T47D (cell line): ENCODE measurements around the gene SNAP91.
"Not testable (repeated sequence)": the region's sequence is repeated elsewhere in the genome, so short reads cannot be mapped to it uniquely, and the experiment has no call there.

Experiments
- DNase-seq, 2 experiments: peaks; one replicate each; pipeline versions ENCODE4 v3.0.0 to v3.0.0-alpha.2; 2011 to 2012; ENCODE audit warnings: low read depth in 1 of 2, low spot score in 1 of 2
- JUND ChIP-seq: IDR thresholded peaks from 2 replicates; pipeline ENCODE4 v1.6.1; 2012; ENCODE audit warnings: low read depth
- in situ Hi-C: cut with HindIII; loops from 2 replicates; pipeline ENCODE4 v1.10.0; 2016; ENCODE audit warnings: low sequenced_read_pairs, low pct_unique_long_range_greater_than_20kb

SNAP91 gene

DNA sequence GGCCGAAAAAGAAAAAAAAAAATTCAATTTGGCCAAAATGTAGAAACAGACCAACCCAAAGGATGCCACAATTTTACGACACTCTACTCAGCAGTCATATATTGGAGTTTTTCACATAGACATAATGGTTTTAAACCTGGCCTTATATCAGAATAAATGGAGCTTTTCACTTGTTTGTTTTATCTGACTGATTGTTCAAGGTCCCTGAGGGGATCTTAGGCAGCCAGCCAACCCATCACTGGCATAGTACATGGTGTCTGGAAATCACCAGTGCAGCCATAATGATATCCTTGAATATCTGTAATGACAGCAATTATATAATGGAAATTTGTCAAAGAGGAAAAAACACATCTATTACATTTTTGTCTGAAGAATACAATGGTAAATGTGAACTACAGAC lies 99.7 kb downstream of the SNAP91 start:
- in situ Hi-C loops: no loop called here
- DNase-seq: no peak
- no peak for TF ChIP-seq JUND

GRCh38 chr6:83605517-83605916 lies 103.4 kb downstream of the SNAP91 start:
- DNase-seq: no peak
- TF ChIP-seq JUND: no peak
- in situ Hi-C loops: no loop called here

DNA sequence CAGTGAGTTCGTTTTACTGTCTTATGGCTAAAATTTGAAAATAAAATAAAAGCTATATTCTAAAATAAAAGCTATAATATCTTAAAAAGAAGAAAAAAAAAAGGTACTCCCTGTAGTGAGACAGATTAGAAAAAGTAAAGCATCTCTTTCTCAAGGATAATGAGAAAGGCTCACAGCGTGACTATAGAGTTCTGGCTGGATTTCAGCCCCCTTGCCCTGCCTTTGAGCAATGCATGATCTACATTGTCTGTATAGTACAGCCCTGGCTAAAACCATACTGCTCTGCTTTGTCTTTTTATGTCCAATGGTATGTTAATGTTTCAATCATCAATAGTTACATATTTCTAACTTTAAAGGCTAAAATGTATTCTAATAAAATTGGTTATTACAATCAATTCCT lies 105.3 kb downstream of the SNAP91 start:
- in situ Hi-C loops: no loop called here
- DNase-seq: no peak
- TF ChIP-seq JUND: no peak

GRCh38 chr6:83601119-83601518 lies 107.8 kb downstream of the SNAP91 start:
- TF ChIP-seq JUND: no peak
- in situ Hi-C loops: no loop called here
- no peak for DNase-seq

DNA sequence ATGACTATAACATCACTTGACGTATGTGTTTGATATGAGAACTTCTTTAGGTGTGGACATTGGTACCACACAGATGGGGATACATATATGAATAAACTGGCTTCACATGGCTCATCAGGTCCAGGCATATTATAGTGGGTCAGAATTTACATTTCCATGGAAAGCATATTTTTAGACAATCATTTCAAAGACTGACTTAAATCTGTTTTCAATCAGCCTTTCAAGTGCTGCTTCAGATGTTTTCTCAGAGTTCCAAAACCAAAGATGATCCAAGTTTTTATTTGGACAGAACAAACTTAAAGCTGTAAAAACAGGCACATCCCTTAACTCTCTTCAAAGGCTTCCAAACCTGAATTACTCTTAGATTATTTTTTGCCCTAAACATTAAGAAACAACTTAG lies 108.4 kb downstream of the SNAP91 start:
- TF ChIP-seq JUND: no peak
- no peak for DNase-seq
- in situ Hi-C loops: no loop called here

DNA sequence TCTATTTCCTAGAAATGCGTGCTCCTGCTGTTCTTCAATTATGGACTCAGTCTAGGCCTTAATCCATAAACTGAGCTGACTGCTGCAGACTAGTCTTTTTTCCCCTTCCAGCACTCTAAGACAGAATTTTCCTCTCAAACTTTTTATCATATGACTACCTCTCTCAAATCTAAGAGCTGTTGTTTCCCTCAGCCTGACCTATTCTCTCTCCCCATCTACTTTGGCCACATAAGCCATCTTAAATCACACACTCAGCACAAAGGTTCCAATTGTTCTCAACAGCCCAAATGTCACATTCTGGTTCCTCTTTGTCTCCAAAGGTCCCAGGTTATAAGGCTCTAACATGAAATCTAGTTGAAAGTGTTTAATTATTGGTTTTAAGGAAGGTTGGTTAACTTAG lies 111.4 kb downstream of the SNAP91 start:
- no peak for DNase-seq
- no peak for TF ChIP-seq JUND
- in situ Hi-C loops: no loop called here

DNA sequence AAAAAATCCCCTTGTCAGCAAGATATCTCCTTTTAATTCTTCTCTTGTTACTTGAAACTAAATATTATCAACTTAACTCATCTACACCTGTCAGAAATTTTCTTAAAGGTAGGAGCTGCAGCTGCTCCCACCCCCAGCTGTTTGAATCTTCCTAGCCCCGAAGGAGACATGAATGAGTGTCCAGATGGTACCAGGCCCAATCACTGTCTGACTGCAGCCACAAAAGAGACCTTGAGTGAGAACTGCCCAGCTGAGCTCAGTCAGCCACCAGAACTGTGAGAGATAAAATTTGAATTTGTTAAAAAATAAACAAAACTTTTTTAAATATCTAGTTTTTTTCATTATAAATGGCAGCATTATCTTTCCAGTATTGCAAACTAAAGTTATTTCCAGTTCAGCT lies 111.8 kb downstream of the SNAP91 start:
- no peak for TF ChIP-seq JUND
- in situ Hi-C loops: no loop called here
- no peak for DNase-seq

DNA sequence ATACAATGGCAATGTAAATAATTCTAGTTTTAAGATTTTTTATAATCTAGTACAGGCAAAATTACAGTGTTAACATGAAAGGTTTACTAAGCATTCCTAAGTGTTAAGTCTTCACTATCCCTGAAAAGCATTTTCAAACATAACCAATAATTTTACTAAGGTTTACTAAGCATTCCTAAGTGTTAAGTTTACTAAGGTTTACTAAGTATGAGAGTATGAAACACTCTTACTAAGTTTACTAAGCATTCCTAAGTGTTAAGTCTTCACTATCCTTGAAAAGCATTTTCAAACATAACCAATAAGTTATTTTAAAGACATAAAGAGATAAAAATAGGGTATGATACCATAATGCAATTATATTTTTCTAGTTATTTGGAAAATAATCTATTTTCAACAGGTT lies 114.0 kb downstream of the SNAP91 start:
- TF ChIP-seq JUND: no peak
- DNase-seq: no peak
- in situ Hi-C loops: no loop called here

DNA sequence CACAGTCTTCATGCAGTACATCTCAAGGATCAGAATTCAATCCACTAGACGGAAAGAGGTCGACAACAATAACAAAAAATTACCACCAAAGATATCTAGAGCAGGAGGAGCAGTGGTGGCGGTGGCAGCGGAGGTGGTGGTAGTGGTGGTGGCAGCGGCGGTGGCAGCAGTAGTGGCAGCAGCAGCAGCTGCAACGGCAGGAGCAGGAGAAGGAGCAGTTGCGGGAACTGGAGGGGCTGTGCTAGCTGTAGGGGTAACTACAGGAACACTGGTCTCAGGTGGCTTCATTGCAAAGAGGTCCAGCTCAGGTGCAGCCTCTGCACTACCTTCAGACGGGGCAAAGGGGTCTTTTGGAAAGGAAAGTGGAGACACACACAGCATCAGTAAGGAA lies 115.5 kb downstream of the SNAP91 start:
- no peak for TF ChIP-seq JUND
- in situ Hi-C loops: no loop called here

GRCh38 chr6:83592770-83593394 lies 116.0 kb downstream of the SNAP91 start:
- no peak for TF ChIP-seq JUND
- in situ Hi-C loops: no loop called here
- DNase-seq: peak in 1 of 2 experiments; percentile 30

More for the DNA sequence above, 115.5 kb downstream of the SNAP91 start:
- DNase-seq: no peak

GRCh38 chr6:83590416-83590815 lies 118.5 kb downstream of the SNAP91 start:
- TF ChIP-seq JUND: no peak
- in situ Hi-C loops: no loop called here
- no peak for DNase-seq

GRCh38 chr6:83589076-83589475 lies 119.8 kb downstream of the SNAP91 start:
- in situ Hi-C loops: no loop called here
- no peak for TF ChIP-seq JUND
- no peak for DNase-seq

GRCh38 chr6:83578057-83578456 lies 130.8 kb downstream of the SNAP91 start:
- no peak for TF ChIP-seq JUND
- in situ Hi-C loops: no loop called here
- DNase-seq: no peak

- in situ Hi-C loops: no loop called here
- peak in 1 of 2 experiments; percentile 51 for DNase-seq
- no peak for TF ChIP-seq JUND
Observed at GRCh38 chr6:83574783-83575182, 134.1 kb downstream of the SNAP91 start.

DNA sequence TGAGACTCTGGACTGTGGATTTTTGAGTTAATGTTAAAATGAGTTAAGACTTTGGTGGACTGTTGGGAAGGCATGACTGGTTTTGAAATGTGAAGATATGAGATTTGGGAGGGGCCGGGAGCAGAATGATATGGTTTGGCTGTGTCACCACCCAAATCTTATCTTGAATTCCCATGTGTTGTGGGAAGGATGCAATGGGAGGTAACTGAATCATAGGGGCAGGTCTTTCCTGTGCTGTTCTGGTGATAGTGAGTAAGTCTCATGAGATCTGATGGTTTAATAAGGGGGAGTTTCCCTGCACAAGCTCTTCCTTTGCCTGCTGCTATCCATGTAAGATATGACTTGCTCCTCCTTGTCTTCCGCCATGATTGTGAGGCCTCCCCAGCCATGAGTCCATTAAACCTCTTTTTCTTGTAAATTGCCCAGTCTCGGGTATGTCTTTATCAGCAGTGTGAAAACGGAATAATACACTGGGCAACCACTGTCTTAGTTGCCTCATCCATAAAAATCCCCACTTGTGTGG lies 137.2 kb downstream of the SNAP91 start:
- DNase-seq, in situ Hi-C loops: not testable (repeated sequence)
